HG02852 (cell line): ENCODE measurements around the gene KCNC2.
"Not testable (repeated sequence)": the region's sequence is repeated elsewhere in the genome, so short reads cannot be mapped to it uniquely, and the experiment has no call there.

ENCODE experiments used
- ATAC-seq: cut with Tn5 transposase; IDR thresholded peaks from one replicate; pipeline ENCODE4 v1.9.1; 2021; ENCODE audit warnings: mild to moderate bottlenecking, moderate library complexity; ENCODE audit not compliant: unreplicated experiment

Gene KCNC2

DNA sequence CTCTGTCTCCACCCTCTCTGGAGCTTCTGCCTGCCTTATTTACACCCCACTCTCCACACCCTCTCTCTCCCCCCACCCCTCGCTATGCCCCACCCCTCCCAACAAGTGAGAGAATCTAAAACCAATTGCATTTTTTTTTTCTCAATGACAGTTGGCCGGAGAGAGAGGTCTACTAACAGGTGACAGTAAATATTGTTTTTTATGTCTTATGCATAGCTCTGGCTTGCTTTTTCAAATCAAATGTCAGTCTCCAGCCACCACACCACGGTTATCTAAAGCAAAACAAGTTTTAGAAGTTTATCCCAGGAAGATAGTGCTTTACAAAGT, at the start of gene KCNC2:
KCNC2 (minus strand) TSS at position 28 of the 327 bp plus-strand sequence.
- no peak for ATAC-seq

GRCh38 chr12:75259143-75259542, 49.5 kb upstream of the KCNC2 start:
- no peak for ATAC-seq

DNA sequence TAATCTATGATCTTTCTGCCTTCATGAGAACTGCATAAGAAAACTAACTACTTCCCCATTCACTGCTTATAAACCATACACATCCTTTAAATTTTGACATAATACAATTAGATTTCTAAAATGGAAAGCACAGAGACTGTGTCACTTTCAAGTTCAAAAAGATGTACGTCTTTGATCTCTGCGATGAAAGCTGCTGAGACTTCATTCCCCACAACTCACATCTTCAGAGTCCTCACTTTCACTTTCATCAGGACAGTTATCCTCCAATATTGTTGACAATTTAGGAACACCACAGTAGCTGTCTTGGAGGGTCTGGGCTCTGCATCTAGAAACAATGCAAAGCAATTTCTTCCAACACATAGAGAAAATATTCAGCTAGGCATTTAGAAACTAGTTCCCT, 47.9 kb upstream of the KCNC2 start:
- no peak for ATAC-seq

DNA sequence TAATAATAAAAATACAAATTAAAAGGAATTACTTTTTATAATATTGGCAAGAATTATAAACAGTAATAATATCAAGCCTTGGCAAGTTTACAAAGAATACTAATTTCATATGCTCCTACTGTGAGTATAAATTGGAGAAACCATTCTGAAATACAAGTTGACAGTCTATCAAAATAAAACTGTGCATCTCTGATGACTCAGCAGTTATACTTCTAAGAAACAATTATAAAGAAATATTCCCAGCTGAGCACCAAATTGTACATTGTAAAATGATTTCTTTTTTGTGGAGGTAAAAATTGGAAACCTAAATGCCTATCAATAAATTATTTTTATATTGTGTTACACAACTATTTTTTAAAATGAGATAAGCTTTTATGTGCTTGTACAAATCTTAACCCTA, 35.5 kb upstream of the KCNC2 start:
- no peak for ATAC-seq

- no peak for ATAC-seq
These were observed 30.3 kb upstream of the KCNC2 start for GRCh38 chr12:75239987-75240386.

DNA sequence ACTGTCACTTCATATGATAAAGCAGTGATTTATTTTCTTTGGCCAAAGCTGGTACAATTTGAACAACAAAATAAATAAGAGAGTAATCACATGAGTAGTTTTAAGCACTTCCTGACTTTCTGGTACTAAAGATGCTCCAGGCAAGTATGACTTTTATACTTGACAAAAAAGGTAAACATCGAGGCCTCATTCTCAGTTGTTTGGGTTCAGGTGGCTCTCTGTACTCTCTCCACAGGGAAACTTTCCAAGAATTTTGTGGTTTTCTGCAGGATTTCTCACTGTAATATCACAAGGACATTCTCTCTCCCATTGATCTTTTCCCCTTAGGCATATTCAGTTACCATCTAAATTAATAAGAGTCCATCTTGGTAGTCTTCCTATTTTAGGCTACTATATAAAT, 26.6 kb upstream of the KCNC2 start:
- no peak for ATAC-seq

- no peak for ATAC-seq
These were observed 17.5 kb upstream of the KCNC2 start for GRCh38 chr12:75227132-75227531.

- no peak for ATAC-seq
These were observed 2.4 kb upstream of the KCNC2 start for GRCh38 chr12:75212072-75212471.

DNA sequence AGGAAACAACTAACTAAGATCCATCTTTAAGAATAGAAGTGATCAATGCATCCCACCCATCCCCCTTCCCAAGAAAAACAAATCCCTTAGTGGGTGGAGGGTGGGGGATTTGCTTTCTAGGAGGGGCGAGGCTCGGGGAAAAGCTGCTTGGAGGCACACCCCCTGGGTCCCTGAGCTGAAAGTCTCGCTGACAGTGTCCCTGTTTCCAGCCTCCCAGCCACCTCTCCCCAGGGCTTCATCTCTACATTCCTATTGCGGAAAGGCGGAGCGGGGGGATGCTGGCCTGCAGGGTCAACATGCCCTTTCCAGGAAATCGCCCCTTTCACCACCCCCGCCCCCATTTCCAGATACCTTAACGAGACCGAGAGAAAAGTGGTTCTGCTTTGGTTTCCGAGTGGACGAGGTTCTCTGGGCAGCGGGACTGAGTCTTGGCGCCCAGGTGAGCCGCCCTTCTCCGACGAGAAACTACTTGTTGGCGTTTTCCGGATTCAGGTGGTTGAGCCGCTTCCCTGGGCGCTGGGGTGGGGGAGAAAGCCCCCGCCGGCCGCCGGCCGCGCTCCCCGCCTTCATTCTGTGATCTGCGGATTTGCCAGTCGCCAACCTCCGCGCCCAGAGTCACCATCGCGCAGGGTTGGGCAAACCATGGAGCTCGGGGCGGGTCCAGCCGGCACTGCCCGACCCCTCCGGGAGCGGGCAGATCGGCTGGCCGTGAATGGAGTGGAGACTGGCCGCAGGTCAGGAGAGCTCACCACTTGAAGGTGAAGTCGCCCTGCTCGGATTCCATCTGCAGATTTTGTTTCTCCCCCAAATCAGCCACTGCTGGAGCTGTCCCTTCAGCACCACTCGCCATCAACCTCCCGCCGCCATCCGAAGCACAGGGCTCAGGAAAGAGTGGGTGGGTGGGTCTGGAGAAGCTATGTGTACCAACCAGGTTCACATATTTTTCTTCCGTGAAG, 505 bp downstream of the KCNC2 start:
- ATAC-seq, result no peak

GRCh38 chr12:75207338-75208083, 2.1 kb downstream of the KCNC2 start:
- no peak for ATAC-seq

DNA sequence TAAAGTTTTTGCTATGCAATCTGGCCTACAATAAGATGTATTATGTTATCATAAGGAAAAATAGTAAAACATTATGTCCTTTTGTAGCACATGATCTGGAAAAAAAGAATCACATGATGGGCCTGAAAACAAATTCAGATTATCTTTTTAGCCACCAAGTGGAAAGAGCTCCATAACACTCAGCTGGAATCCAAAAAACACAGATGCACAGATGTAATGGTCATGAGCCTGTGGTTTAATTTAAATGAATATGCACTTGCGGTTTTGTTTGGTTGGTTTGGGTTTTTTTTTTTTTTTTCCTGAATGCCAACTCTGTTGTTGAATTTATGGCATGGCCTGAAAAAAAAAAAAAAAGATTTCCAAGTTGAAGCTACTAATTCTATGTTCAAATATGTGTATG, 4.1 kb downstream of the KCNC2 start:
- no peak for ATAC-seq

GRCh38 chr12:75196865-75197264, 12.8 kb downstream of the KCNC2 start:
- no peak for ATAC-seq

DNA sequence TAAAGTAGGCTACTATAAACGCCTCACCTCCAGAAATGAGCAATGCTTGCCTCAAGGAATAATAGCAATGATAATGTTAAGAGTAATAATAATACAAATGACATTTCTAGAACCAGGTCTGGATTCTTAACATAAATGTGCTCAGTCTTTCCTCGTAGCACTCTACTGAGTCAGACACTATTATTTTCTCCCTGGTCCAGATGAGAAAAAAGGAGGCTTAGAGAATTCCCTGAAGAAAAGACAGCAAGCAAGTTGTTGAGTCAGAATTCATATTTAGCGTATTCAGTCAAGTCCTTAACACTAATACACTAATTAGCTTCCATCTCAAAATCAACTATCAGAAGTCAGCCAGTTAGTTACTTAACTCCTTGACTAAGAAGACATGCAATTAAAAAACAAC, 13.2 kb downstream of the KCNC2 start:
- no peak for ATAC-seq

GRCh38 chr12:75194250-75194649, 15.4 kb downstream of the KCNC2 start:
- ATAC-seq, result no peak

DNA sequence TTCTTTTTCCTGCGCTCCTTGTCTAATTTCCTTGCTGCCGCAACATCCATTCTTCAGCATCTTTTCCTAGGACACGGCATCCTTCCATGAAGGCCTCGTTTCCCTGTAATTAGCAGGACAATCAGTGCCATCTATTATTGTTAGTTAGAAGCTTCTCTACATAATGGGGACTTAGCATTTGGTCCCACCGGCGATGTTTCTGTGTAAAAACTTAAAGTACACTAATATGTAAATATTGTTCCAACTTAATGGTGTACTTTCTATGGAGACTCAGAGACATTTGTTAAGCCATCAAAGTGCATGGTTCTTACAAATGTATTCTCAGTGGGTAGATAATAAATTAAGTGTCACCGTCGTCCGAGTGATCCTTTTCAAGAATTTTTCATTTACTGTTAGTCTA, 17.4 kb downstream of the KCNC2 start:
- ATAC-seq, result no peak

DNA sequence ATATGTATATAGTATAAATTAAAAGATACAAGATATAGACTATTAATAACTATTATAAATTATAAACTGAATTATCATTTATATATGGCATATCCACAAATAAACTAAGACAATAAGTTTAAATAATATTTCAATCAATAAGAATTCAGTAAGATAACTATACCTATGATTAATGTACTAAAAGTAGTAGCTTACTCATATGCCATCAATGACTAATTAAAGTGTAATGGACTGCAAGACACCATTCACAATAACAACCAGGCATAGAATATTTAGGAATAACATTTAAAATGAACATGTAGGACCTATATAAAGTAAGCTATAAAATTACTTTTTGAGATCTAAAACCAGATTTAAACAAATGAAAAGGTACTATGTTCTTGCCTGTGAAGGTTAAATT, 18.8 kb downstream of the KCNC2 start:
- no peak for ATAC-seq

GRCh38 chr12:75185881-75186280, 23.8 kb downstream of the KCNC2 start:
- ATAC-seq, result not testable (repeated sequence)

DNA sequence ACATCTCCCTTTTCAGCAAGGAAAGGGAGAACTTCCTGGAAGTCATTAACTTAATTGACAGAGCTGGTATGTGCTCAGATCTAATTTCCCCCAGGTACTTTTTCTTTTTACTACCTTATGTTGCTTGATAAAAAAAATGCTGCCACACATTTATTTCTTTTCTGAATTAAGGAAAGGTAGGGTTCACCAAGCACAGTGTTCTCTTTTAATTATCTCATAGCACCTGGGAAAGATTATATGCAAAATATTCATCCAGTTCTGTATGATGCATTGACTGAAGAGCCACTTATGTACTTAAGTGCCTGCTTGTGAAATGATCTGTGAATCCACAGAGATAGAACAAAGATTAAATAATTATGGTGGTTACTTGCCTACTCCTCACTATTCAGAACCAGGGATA, 25.1 kb downstream of the KCNC2 start:
- no peak for ATAC-seq

GRCh38 chr12:75183967-75184366, 25.7 kb downstream of the KCNC2 start:
- no peak for ATAC-seq

- no peak for ATAC-seq
These were observed 31.6 kb downstream of the KCNC2 start for GRCh38 chr12:75177997-75178396.

DNA sequence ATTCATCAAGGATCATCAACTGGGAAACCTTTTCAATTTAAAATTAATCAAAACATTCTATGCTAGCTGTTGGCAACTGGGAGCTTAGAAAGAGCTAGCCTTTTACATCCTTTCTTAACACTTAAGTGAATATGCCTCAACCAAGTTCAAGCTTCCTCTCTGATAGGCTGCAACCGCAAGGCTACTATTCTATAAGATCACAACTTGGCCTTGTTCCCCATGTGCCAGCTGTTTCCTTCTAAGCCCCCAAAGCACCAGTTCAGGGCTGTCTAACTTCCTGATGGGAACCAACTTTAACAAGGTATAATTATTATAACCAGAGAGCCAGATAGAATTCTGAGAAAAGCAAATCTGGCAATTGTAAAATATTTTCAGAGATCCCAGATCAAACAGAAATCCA, 37.0 kb downstream of the KCNC2 start:
- ATAC-seq, result no peak

GRCh38 chr12:75170640-75171185, 38.9 kb downstream of the KCNC2 start:
- peak; percentile 58 for ATAC-seq
